GM23338 (cell line): ENCODE measurements around the gene ATP5F1B. TPM values are rescaled to one million over a fixed set of nuclear protein-coding genes. Genes with fewer than 3 reads are reported as not detected.

Source experiments
- ATAC-seq: fragments of 200-7000 bp; cut with Tn5 transposase; 3 replicates; pipeline ENCODE4 v1.9.1; 2020
- DNase-seq: peaks from one replicate; pipeline ENCODE4 v3.0.0-alpha.2; 2015; ENCODE audit warnings: low spot score
- H2AFZ ChIP-seq: fragments of 200-600 bp; sonication (generic); 2 replicates; pipeline ENCODE4 v1.8.0; 2016; ENCODE audit warnings: antibody characterized with exemption, mild to moderate bottlenecking, moderate library complexity
- H3F3A ChIP-seq: fragments of 200-600 bp; sonication (generic); replicated peaks from 2 replicates; pipeline ENCODE4 v1.8.0; 2017; ENCODE audit warnings: antibody characterized with exemption, mixed run types, low read depth
- H3K27ac ChIP-seq: fragments of 200-600 bp; sonication (generic); 2 replicates; pipeline ENCODE4 v1.6.1; 2016; ENCODE audit warnings: low read depth
- H3K27me3 ChIP-seq: fragments of 200-600 bp; sonication (generic); 2 replicates; pipeline ENCODE4 v1.8.0; 2016; ENCODE audit warnings: mild to moderate bottlenecking, mixed run types, moderate library complexity; ENCODE audit not compliant: insufficient read depth
- H3K36me3 ChIP-seq: fragments of 200-600 bp; sonication (generic); 2 replicates; pipeline ENCODE4 v1.8.0; 2016; ENCODE audit warnings: mild to moderate bottlenecking; ENCODE audit not compliant: insufficient read depth
- H3K4me1 ChIP-seq: fragments of 200-600 bp; sonication (generic); 2 replicates; pipeline ENCODE4 v1.8.0; 2016; ENCODE audit warnings: mild to moderate bottlenecking, moderate library complexity; ENCODE audit not compliant: insufficient read depth
- H3K4me2 ChIP-seq: fragments of 200-600 bp; sonication (generic); 2 replicates; pipeline ENCODE4 v1.7.1; 2017; ENCODE audit warnings: mixed run types
- H3K4me3 ChIP-seq: fragments of 200-600 bp; sonication (generic); 2 replicates; pipeline ENCODE4 v1.6.1; 2016; ENCODE audit warnings: mixed run types
- H3K79me2 ChIP-seq: fragments of 200-600 bp; sonication (generic); replicated peaks from 2 replicates; pipeline ENCODE4 v1.8.0; 2017; ENCODE audit warnings: mild to moderate bottlenecking; ENCODE audit not compliant: insufficient read depth
- H3K9me2 ChIP-seq: fragments of 200-600 bp; sonication (generic); 2 replicates; pipeline ENCODE4 v1.8.0; 2017; ENCODE audit not compliant: insufficient read depth
- H4K20me1 ChIP-seq: fragments of 200-600 bp; sonication (generic); replicated peaks from 2 replicates; pipeline ENCODE4 v1.8.0; 2017; ENCODE audit warnings: mild to moderate bottlenecking; ENCODE audit not compliant: insufficient read depth
- H3K27ac Mint-ChIP-seq: 2 replicates; pipeline ENCODE4 v1.8.0; 2020; ENCODE audit warnings: inconsistent platforms, mild to moderate bottlenecking, moderate library complexity, mixed read lengths
- H3K27me3 Mint-ChIP-seq: 3 replicates; pipeline ENCODE4 v1.8.0; 2022; ENCODE audit warnings: low read depth, mild to moderate bottlenecking, moderate library complexity, mixed read lengths, inconsistent platforms; ENCODE audit not compliant: insufficient read depth, poor library complexity
- H3K36me3 Mint-ChIP-seq: 3 replicates; pipeline ENCODE4 v1.8.0; 2021; ENCODE audit warnings: low read depth, mild to moderate bottlenecking, inconsistent platforms, moderate library complexity, mixed read lengths
- H3K4me1 Mint-ChIP-seq: 3 replicates; pipeline ENCODE4 v1.8.0; 2020; ENCODE audit warnings: mild to moderate bottlenecking, inconsistent platforms, mixed read lengths
- H3K4me3 Mint-ChIP-seq: 3 replicates; pipeline ENCODE4 v1.8.0; 2021; ENCODE audit warnings: moderate library complexity, mild to moderate bottlenecking, inconsistent platforms, mixed read lengths
- H3K9me3 Mint-ChIP-seq: 3 replicates; pipeline ENCODE4 v1.8.0; 2020; ENCODE audit warnings: moderate library complexity, mild to moderate bottlenecking, inconsistent platforms, mixed read lengths
- EZH2phosphoT487 ChIP-seq: fragments of 200-600 bp; sonication (generic); IDR thresholded peaks from one replicate; pipeline ENCODE4 v1.8.1; 2018; ENCODE audit warnings: antibody characterized with exemption; ENCODE audit not compliant: unreplicated experiment
- JUNB ChIP-seq: IDR thresholded peaks from one replicate; pipeline ENCODE4 v1.6.1; 2016; ENCODE audit warnings: antibody characterized with exemption; ENCODE audit not compliant: unreplicated experiment
- NANOG ChIP-seq: IDR thresholded peaks from 2 replicates; pipeline ENCODE4 v1.6.1; 2016; ENCODE audit warnings: antibody characterized with exemption, borderline replicate concordance
- ZNF114 ChIP-seq: fragments of 250-450 bp; sonication (Bioruptor Pico); IDR thresholded peaks from 2 replicates; pipeline ENCODE4 v1.5.0; 2020; ENCODE audit warnings: mild to moderate bottlenecking, moderate library complexity
- polyA plus RNA-seq: library from polyadenylated mRNA; unstranded; fragments of >200 nt; fragmentation: Nextera tagmentation; extraction: Ambion mirVana; gene quantifications from 2 replicates; pipeline ENCODE4 v1.2.1, GENCODE V29; 2016
- total RNA-seq: library from RNA; depleted of rRNA; stranded (reverse); fragments of >200 nt; shearing (Covaris generic); gene quantifications from 2 replicates; pipeline ENCODE4 v1.2.3, GENCODE V29; 2014
- TF ChIP-seq, protein P1 (sequence below): fragments of 250-450 bp; sonication (Bioruptor Pico); IDR thresholded peaks from 2 replicates; pipeline ENCODE4 v1.5.0; 2020; ENCODE audit warnings: mild to moderate bottlenecking, moderate library complexity
- TF ChIP-seq, protein P2 (sequence below), 2 experiments: fragments of 200-600 bp in 1 of 2; sonication (generic) in 1 of 2; conservative IDR thresholded peaks; 2 replicates each; pipeline versions ENCODE4 v1.5.1 to v1.6.1; 2016 to 2017; ENCODE audit warnings: antibody characterized with exemption in 2 of 2, low read depth in 2 of 2, mild to moderate bottlenecking in 2 of 2, moderate library complexity in 1 of 2

ATP5F1B gene
- total and polyA plus RNA-seq, 2 experiments from 2014 or later: 763 to 956 TPM

DNA sequence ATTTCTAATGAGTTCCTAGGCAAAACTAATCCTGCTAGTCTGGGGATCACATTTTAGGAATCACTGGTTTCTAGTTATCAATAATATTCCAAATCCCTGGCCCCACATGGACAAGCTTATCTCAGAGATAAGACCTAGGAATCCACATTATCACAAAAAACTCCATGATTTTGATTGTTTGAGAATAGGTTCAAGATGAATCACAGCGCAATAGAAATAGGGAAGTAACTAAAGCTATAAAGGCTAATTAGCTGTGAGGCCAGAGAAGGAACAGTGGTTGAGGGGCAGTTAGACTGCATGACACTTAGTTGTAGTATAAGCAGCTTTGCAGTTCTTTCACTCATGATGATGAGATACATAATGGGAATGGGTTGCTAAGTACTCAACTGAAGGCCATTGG is 13.1 kb upstream of the ATP5F1B start (continued):
- TF ChIP-seq, protein P1, sequence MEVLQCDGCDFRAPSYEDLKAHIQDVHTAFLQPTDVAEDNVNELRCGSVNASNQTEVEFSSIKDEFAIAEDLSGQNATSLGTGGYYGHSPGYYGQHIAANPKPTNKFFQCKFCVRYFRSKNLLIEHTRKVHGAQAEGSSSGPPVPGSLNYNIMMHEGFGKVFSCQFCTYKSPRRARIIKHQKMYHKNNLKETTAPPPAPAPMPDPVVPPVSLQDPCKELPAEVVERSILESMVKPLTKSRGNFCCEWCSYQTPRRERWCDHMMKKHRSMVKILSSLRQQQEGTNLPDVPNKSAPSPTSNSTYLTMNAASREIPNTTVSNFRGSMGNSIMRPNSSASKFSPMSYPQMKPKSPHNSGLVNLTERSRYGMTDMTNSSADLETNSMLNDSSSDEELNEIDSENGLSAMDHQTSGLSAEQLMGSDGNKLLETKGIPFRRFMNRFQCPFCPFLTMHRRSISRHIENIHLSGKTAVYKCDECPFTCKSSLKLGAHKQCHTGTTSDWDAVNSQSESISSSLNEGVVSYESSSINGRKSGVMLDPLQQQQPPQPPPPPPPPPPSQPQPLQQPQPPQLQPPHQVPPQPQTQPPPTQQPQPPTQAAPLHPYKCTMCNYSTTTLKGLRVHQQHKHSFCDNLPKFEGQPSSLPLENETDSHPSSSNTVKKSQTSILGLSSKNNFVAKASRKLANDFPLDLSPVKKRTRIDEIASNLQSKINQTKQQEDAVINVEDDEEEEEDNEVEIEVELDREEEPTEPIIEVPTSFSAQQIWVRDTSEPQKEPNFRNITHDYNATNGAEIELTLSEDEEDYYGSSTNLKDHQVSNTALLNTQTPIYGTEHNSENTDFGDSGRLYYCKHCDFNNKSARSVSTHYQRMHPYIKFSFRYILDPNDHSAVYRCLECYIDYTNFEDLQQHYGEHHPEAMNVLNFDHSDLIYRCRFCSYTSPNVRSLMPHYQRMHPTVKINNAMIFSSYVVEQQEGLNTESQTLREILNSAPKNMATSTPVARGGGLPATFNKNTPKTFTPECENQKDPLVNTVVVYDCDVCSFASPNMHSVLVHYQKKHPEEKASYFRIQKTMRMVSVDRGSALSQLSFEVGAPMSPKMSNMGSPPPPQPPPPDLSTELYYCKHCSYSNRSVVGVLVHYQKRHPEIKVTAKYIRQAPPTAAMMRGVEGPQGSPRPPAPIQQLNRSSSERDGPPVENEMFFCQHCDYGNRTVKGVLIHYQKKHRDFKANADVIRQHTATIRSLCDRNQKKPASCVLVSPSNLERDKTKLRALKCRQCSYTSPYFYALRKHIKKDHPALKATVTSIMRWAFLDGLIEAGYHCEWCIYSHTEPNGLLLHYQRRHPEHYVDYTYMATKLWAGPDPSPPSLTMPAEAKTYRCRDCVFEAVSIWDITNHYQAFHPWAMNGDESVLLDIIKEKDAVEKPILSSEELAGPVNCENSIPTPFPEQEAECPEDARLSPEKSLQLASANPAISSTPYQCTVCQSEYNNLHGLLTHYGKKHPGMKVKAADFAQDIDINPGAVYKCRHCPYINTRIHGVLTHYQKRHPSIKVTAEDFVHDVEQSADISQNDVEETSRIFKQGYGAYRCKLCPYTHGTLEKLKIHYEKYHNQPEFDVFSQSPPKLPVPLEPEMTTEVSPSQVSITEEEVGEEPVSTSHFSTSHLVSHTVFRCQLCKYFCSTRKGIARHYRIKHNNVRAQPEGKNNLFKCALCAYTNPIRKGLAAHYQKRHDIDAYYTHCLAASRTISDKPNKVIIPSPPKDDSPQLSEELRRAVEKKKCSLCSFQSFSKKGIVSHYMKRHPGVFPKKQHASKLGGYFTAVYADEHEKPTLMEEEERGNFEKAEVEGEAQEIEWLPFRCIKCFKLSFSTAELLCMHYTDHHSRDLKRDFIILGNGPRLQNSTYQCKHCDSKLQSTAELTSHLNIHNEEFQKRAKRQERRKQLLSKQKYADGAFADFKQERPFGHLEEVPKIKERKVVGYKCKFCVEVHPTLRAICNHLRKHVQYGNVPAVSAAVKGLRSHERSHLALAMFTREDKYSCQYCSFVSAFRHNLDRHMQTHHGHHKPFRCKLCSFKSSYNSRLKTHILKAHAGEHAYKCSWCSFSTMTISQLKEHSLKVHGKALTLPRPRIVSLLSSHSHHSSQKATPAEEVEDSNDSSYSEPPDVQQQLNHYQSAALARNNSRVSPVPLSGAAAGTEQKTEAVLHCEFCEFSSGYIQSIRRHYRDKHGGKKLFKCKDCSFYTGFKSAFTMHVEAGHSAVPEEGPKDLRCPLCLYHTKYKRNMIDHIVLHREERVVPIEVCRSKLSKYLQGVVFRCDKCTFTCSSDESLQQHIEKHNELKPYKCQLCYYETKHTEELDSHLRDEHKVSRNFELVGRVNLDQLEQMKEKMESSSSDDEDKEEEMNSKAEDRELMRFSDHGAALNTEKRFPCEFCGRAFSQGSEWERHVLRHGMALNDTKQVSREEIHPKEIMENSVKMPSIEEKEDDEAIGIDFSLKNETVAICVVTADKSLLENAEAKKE (CRISPR knock-in tag): no peak
- TF ChIP-seq EZH2phosphoT487 (no peak), ZNF114 (CRISPR knock-in tag) (no peak), JUNB (no peak)
- TF ChIP-seq, protein P2, sequence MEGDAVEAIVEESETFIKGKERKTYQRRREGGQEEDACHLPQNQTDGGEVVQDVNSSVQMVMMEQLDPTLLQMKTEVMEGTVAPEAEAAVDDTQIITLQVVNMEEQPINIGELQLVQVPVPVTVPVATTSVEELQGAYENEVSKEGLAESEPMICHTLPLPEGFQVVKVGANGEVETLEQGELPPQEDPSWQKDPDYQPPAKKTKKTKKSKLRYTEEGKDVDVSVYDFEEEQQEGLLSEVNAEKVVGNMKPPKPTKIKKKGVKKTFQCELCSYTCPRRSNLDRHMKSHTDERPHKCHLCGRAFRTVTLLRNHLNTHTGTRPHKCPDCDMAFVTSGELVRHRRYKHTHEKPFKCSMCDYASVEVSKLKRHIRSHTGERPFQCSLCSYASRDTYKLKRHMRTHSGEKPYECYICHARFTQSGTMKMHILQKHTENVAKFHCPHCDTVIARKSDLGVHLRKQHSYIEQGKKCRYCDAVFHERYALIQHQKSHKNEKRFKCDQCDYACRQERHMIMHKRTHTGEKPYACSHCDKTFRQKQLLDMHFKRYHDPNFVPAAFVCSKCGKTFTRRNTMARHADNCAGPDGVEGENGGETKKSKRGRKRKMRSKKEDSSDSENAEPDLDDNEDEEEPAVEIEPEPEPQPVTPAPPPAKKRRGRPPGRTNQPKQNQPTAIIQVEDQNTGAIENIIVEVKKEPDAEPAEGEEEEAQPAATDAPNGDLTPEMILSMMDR (conservative IDR thresholded peaks at IDR 0.05; ENCODE audit: low read depth in 2 of 2): no peak

DNA sequence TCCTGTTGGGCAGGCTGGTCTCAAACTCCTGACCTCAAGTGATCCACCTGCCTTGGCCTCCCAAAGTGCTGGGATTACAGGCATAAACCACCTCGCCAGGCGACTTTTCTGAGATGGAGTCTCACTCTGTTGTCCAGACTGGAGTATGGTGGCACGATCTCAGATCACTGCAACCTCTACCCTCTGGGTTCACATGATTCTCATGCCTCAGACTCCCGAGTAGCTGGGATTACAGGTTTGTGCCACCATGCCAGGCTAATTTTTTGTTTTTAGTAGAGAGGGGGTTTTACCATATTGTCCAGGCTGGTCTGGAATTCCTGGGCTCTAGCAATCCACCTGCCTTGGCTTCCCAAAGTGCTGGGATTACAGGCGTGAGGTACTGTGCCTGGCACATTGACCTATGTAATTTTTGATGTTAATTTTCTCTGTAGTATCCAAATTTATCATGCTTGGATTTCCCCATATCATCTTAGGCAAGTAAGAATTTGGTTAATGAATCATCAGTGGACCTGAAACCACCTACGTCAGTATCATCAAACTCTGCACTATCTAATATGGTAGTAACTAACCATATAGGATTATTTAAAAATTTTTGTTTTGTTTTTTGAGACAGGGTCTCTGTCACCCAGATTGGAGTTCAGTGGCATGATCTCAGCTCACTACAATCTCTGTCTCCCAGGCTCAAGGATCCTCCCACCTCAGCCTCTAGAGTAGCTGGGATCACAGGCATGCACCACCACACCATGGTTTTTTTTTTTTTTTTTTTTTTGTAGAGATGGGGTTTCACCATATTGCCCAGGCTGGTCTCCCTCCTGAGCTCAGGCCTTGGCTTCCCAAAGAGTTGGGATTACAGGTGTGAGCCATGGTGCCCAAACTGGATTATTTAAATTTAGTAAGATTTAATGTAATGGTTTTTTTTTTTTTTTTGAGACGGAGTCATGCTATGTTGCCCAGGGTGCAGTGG is 11.9 kb upstream of the ATP5F1B start:
- no peaks in the 10 kb centered on the region for H3K4me1 ChIP-seq
- DNase-seq (no peak), ATAC-seq (no peak)
- no peak overlapping the region for H3K4me3 ChIP-seq
- no peak overlapping the region for H3K27ac ChIP-seq
- H3K4me2 ChIP-seq: no peak overlapping the region
- no peaks in the 10 kb centered on the region for H4K20me1 ChIP-seq
- H3K4me1 Mint-ChIP-seq: peaks cover 4% of the 10 kb centered on the region; the same call in 2 of the 3 replicates
- no peaks in the 10 kb centered on the region for H3K9me2 ChIP-seq
- H3K27me3 Mint-ChIP-seq: peaks cover 5% of the 10 kb centered on the region
- H3K79me2 ChIP-seq: no peaks in the 10 kb centered on the region
- H3K36me3 Mint-ChIP-seq: peaks cover 27% of the 10 kb centered on the region
- no peaks in the 10 kb centered on the region for H3K36me3 ChIP-seq
- no peak overlapping the region for H3K4me3 Mint-ChIP-seq
- no peaks in the 10 kb centered on the region for H3K27me3 ChIP-seq
- peaks cover 38% of the 10 kb centered on the region for H3K9me3 Mint-ChIP-seq
- H2AFZ ChIP-seq: no peak overlapping the region
- H3F3A ChIP-seq: peaks cover 11% of the 10 kb centered on the region
- no peak overlapping the region for H3K27ac Mint-ChIP-seq
- TF ChIP-seq, protein P1 (CRISPR knock-in tag): no peak
- TF ChIP-seq NANOG: no peak
